ENCODE results near the gene KNSTRN. TPM values are rescaled to one million over a fixed set of nuclear protein-coding genes. Genes with fewer than 3 reads are reported as not detected.
A peak's percentile ranks its signal among the peaks of the same experiment; 100 is the strongest.

KNSTRN gene
- total RNA-seq, 2 donors from 2014 or later = 48.5 to 65.9 TPM

- no peak overlapping the region for H3K4me3 Mint-ChIP-seq
- H3K27me3 Mint-ChIP-seq = no peaks in the 10 kb centered on the region
- H3K9me3 Mint-ChIP-seq = no peaks in the 10 kb centered on the region
- H3K27ac Mint-ChIP-seq = no peak overlapping the region
- H3K4me1 Mint-ChIP-seq = peaks cover 4% of the 10 kb centered on the region
- H3K36me3 Mint-ChIP-seq (ENCODE audit: low read depth) = no peaks in the 10 kb centered on the region
- no peak for ATAC-seq (replicated peaks)
Observed at GRCh38 chr15:40342416-40343320, 39.9 kb upstream of the KNSTRN start.

- no peaks in the 10 kb centered on the region for H3K9me3 Mint-ChIP-seq
- no peaks in the 10 kb centered on the region for H3K36me3 Mint-ChIP-seq (ENCODE audit: low read depth)
- H3K4me1 Mint-ChIP-seq = no peaks in the 10 kb centered on the region
- H3K27me3 Mint-ChIP-seq = no peaks in the 10 kb centered on the region
- H3K4me3 Mint-ChIP-seq = no peak overlapping the region
- no peak overlapping the region for H3K27ac Mint-ChIP-seq
- no peak for ATAC-seq (replicated peaks)
Observed at GRCh38 chr15:40343512-40343911, 39.0 kb upstream of the KNSTRN start.

- Mint-ChIP-seq H3K27me3 (no peaks in the 10 kb centered on the region), H3K36me3 (ENCODE audit: low read depth) (no peaks in the 10 kb centered on the region), H3K9me3 (no peaks in the 10 kb centered on the region), H3K27ac (no peak overlapping the region), H3K4me3 (no peak overlapping the region), H3K4me1 (no peaks in the 10 kb centered on the region)
- no peak for ATAC-seq (replicated peaks)
Observed at GRCh38 chr15:40344217-40344616, 38.3 kb upstream of the KNSTRN start.

- peak; percentile 81 for ATAC-seq (replicated peaks)
- Mint-ChIP-seq H3K4me3 (no peak overlapping the region), H3K36me3 (ENCODE audit: low read depth) (no peaks in the 10 kb centered on the region), H3K27ac (no peak overlapping the region), H3K4me1 (no peaks in the 10 kb centered on the region), H3K9me3 (no peaks in the 10 kb centered on the region), H3K27me3 (no peaks in the 10 kb centered on the region)
Observed at GRCh38 chr15:40344631-40345120, 37.8 kb upstream of the KNSTRN start.

GRCh38 chr15:40345225-40345866 lies 37.2 kb upstream of the KNSTRN start:
- Mint-ChIP-seq H3K4me1 (no peaks in the 10 kb centered on the region), H3K9me3 (no peaks in the 10 kb centered on the region), H3K36me3 (ENCODE audit: low read depth) (no peaks in the 10 kb centered on the region), H3K27me3 (no peaks in the 10 kb centered on the region), H3K4me3 (no peak overlapping the region), H3K27ac (no peak overlapping the region)
- no peak for ATAC-seq (replicated peaks)

- Mint-ChIP-seq H3K4me3 (no peak overlapping the region), H3K4me1 (no peaks in the 10 kb centered on the region), H3K27me3 (no peaks in the 10 kb centered on the region), H3K27ac (no peak overlapping the region), H3K9me3 (no peaks in the 10 kb centered on the region), H3K36me3 (ENCODE audit: low read depth) (no peaks in the 10 kb centered on the region)
- ATAC-seq (replicated peaks) = no peak
Observed at GRCh38 chr15:40345867-40346578, 36.5 kb upstream of the KNSTRN start.

- ATAC-seq (replicated peaks) = no peak
- Mint-ChIP-seq H3K4me1 (no peaks in the 10 kb centered on the region), H3K27me3 (no peaks in the 10 kb centered on the region), H3K27ac (peak overlapping the region; percentile 50), H3K4me3 (no peak overlapping the region), H3K9me3 (no peaks in the 10 kb centered on the region), H3K36me3 (ENCODE audit: low read depth) (no peaks in the 10 kb centered on the region)
Observed at GRCh38 chr15:40346579-40347558, 35.7 kb upstream of the KNSTRN start.

GRCh38 chr15:40347559-40348473 lies 34.7 kb upstream of the KNSTRN start:
- ATAC-seq (replicated peaks) = no peak
- H3K36me3 Mint-ChIP-seq (ENCODE audit: low read depth) = no peaks in the 10 kb centered on the region
- H3K27me3 Mint-ChIP-seq = no peaks in the 10 kb centered on the region
- no peak overlapping the region for H3K4me3 Mint-ChIP-seq
- peak overlapping the region; percentile 50 for H3K27ac Mint-ChIP-seq
- H3K4me1 Mint-ChIP-seq = no peaks in the 10 kb centered on the region
- no peaks in the 10 kb centered on the region for H3K9me3 Mint-ChIP-seq

GRCh38 chr15:40348474-40348870 lies 34.0 kb upstream of the KNSTRN start:
- no peak for ATAC-seq (replicated peaks)
- Mint-ChIP-seq H3K9me3 (no peaks in the 10 kb centered on the region), H3K27ac (no peak overlapping the region), H3K4me1 (no peaks in the 10 kb centered on the region), H3K36me3 (ENCODE audit: low read depth) (no peaks in the 10 kb centered on the region), H3K4me3 (no peak overlapping the region), H3K27me3 (no peaks in the 10 kb centered on the region)

- Mint-ChIP-seq H3K9me3 (no peaks in the 10 kb centered on the region), H3K4me1 (no peaks in the 10 kb centered on the region), H3K27me3 (no peaks in the 10 kb centered on the region), H3K4me3 (no peak overlapping the region), H3K36me3 (ENCODE audit: low read depth) (no peaks in the 10 kb centered on the region), H3K27ac (peak overlapping the region; percentile 59)
- no peak for ATAC-seq (replicated peaks)
Observed at GRCh38 chr15:40349163-40349562, 33.4 kb upstream of the KNSTRN start.

GRCh38 chr15:40352281-40352901 lies 30.1 kb upstream of the KNSTRN start:
- no peak for ATAC-seq (replicated peaks)
- peaks cover 8% of the 10 kb centered on the region for H3K27me3 Mint-ChIP-seq
- H3K36me3 Mint-ChIP-seq (ENCODE audit: low read depth) = no peaks in the 10 kb centered on the region
- peaks cover 9% of the 10 kb centered on the region for H3K4me1 Mint-ChIP-seq
- H3K4me3 Mint-ChIP-seq = no peak overlapping the region
- no peak overlapping the region for H3K27ac Mint-ChIP-seq
- H3K9me3 Mint-ChIP-seq = no peaks in the 10 kb centered on the region

GRCh38 chr15:40353697-40354096 lies 28.8 kb upstream of the KNSTRN start:
- H3K4me3 Mint-ChIP-seq = no peak overlapping the region
- H3K9me3 Mint-ChIP-seq = no peaks in the 10 kb centered on the region
- H3K4me1 Mint-ChIP-seq = peaks cover 9% of the 10 kb centered on the region
- ATAC-seq (replicated peaks) = no peak
- peaks cover 8% of the 10 kb centered on the region for H3K27me3 Mint-ChIP-seq
- H3K27ac Mint-ChIP-seq = no peak overlapping the region
- no peaks in the 10 kb centered on the region for H3K36me3 Mint-ChIP-seq (ENCODE audit: low read depth)
